GM21786 (cell line): ENCODE measurements around the gene AIFM1.

ENCODE experiments used
- ATAC-seq: cut with Tn5 transposase; IDR thresholded peaks from one replicate; pipeline ENCODE4 v1.9.1; 2021; ENCODE audit not compliant: unreplicated experiment

AIFM1 gene

GRCh38 chrX:130165703-130166502 is at the start of gene AIFM1:
TSS of gene AIFM1 (minus strand) at chrX:130165841. CDS start at chrX:130165656, 185 bp downstream.
- ATAC-seq: peak; percentile 83

GRCh38 chrX:130213376-130213775 is 47.7 kb upstream of the AIFM1 start:
- ATAC-seq: no peak

- ATAC-seq: no peak
Measured at GRCh38 chrX:130212371-130212770, 46.7 kb upstream of the AIFM1 start.

GRCh38 chrX:130211415-130212186 is 46.0 kb upstream of the AIFM1 start:
- no peak for ATAC-seq

GRCh38 chrX:130204647-130205046 is 39.0 kb upstream of the AIFM1 start:
- no peak for ATAC-seq

- no peak for ATAC-seq
Measured at GRCh38 chrX:130197464-130197863, 31.8 kb upstream of the AIFM1 start.

- no peak for ATAC-seq
Measured at GRCh38 chrX:130196466-130196865, 30.8 kb upstream of the AIFM1 start.

GRCh38 chrX:130190801-130191200 is 25.2 kb upstream of the AIFM1 start:
- no peak for ATAC-seq

- ATAC-seq: no peak
Measured at GRCh38 chrX:130186651-130187050, 21.0 kb upstream of the AIFM1 start.

GRCh38 chrX:130184857-130185256 is 19.2 kb upstream of the AIFM1 start:
- ATAC-seq: no peak

- ATAC-seq: no peak
Measured at GRCh38 chrX:130184168-130184567, 18.5 kb upstream of the AIFM1 start.

- no peak for ATAC-seq
Measured at GRCh38 chrX:130179579-130180215, 14.1 kb upstream of the AIFM1 start.

- no peak for ATAC-seq
Measured at GRCh38 chrX:130179170-130179569, 13.5 kb upstream of the AIFM1 start.

GRCh38 chrX:130176942-130177341 is 11.3 kb upstream of the AIFM1 start:
- no peak for ATAC-seq

- ATAC-seq: peak; percentile 81
Measured at GRCh38 chrX:130176354-130176776, 10.7 kb upstream of the AIFM1 start.

- no peak for ATAC-seq
Measured at GRCh38 chrX:130174937-130175336, 9.3 kb upstream of the AIFM1 start.

GRCh38 chrX:130174045-130174704 is 8.5 kb upstream of the AIFM1 start:
- ATAC-seq: no peak

GRCh38 chrX:130173190-130173895 is 7.7 kb upstream of the AIFM1 start:
- ATAC-seq: peak; percentile 45

- no peak for ATAC-seq
Measured at GRCh38 chrX:130172127-130172845, 6.6 kb upstream of the AIFM1 start.
